ENCODE data around the gene DDX59.

- TF ChIP-seq POLR2A (IDR thresholded peaks at IDR 0.05) (no peak), CTCF (IDR thresholded peaks at IDR 0.05) (no peak)
Observed at GRCh38 chr1:200668514-200669313, 993 bp downstream of the DDX59 start.

All from gastroesophageal sphincter (tissue), 3 donors.